ENCODE data around the gene GSK3B. TPM values are rescaled to one million over a fixed set of nuclear protein-coding genes. Genes with fewer than 3 reads are reported as not detected.
A peak's percentile ranks its signal among the peaks of the same experiment; 100 is the strongest.

GSK3B gene
- total RNA-seq, 1 donor from 2014 or later: 35.7 TPM

DNA sequence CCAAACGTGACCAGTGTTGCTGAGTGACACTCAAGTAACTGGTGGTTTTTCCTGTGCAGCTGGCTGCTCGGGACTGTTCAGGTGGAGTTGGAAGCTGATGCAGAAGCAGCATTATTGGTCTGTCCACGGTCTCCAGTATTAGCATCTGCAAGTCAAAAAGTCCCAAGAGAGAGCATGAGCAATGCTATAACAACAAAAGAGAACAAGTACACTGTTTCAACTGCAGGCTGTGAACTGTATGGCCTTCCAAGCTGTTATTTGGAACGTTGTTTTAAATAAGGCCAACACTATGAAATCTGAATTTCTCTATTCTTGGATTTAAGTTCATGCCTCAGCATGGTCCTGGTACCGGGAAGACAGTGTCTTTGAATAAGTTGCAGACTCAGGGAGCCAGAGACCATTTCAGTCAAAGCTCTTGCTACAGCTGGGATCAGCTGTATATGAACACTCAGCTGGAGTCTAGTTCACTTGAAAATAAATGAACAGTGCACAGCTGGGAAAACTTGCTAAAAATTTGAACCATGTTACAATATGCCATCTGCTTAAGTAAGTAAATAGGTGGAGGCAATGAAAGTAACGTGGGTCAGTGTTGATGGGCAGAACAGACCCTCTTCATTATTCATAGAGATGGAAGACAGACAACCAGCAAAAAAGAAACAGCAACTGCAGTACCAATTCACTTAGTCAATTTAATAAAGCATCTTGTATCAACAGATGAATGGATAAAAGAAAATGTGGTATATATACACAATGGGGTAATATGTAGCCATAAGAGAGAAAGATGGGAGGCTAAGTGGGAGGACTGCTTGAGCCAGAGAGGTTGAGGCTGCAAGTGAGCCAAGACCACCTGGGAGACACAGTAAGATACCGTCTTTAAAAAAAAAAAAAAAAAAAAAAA is 267.3 kb downstream of the GSK3B start:
- Mint-ChIP-seq H3K9me3 (no peaks in the 10 kb centered on the region), H3K4me3 (ENCODE audit: low read depth) (no peak overlapping the region), H3K27ac (no peak overlapping the region), H3K36me3 (ENCODE audit: low read depth) (peaks cover 13% of the 10 kb centered on the region), H3K27me3 (ENCODE audit: low read depth) (no peaks in the 10 kb centered on the region), H3K4me1 (ENCODE audit: low read depth) (no peaks in the 10 kb centered on the region)
- DNase-seq (ENCODE audit: low spot score): no peak
- intact Hi-C loops (cut with micrococcal nuclease): no loop called here

DNA sequence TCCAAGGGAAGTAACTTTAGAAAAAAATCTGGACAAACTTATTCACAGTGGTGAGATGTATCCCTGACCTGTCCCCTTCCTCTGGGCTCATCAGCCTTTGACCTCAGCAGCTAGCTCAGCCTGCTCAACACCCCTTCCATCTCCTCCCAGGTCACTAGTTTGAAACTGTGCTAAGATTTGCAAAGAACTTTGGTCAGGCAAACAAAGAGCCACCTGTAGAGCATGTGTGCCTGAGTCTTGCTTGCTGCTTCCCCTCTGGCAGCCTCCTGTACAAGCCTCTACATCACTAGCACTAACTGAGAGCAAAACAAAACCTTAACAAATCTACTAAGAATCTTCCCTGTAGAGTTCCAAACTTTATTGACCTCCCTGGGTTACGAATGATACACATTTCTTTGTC is 268.4 kb downstream of the GSK3B start:
- Mint-ChIP-seq H3K27me3 (ENCODE audit: low read depth) (no peaks in the 10 kb centered on the region), H3K9me3 (no peaks in the 10 kb centered on the region), H3K4me1 (ENCODE audit: low read depth) (no peaks in the 10 kb centered on the region), H3K4me3 (ENCODE audit: low read depth) (no peak overlapping the region), H3K36me3 (ENCODE audit: low read depth) (peaks cover 13% of the 10 kb centered on the region), H3K27ac (no peak overlapping the region)
- intact Hi-C loops (cut with micrococcal nuclease): no loop called here
- DNase-seq (ENCODE audit: low spot score): no peak

DNA sequence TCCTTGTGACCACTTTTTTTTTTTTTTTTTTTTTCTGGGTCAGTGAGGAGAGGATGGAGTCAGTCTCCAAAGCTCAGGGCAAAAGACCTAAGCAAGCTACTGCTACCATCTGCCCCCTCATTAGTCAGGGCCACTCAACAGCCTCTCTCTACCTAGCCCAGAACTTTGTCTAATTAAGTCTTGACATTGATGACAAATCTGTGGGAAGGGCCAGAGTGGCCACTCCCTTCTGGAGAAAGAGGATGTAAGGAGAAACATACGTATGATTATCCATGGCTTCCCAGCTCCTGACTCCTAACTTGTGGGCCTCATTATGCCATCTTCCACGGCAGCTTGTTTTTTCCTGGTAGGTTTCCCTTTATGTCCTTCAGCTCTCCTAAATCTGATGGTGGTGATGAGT is 274.4 kb downstream of the GSK3B start:
- intact Hi-C loops (cut with micrococcal nuclease): no loop called here
- Mint-ChIP-seq H3K9me3 (no peaks in the 10 kb centered on the region), H3K27ac (no peak overlapping the region), H3K27me3 (ENCODE audit: low read depth) (no peaks in the 10 kb centered on the region), H3K4me3 (ENCODE audit: low read depth) (no peak overlapping the region), H3K36me3 (ENCODE audit: low read depth) (peaks cover under 1% of the 10 kb centered on the region), H3K4me1 (ENCODE audit: low read depth) (peaks cover 1% of the 10 kb centered on the region)
- DNase-seq (ENCODE audit: low spot score): no peak

DNA sequence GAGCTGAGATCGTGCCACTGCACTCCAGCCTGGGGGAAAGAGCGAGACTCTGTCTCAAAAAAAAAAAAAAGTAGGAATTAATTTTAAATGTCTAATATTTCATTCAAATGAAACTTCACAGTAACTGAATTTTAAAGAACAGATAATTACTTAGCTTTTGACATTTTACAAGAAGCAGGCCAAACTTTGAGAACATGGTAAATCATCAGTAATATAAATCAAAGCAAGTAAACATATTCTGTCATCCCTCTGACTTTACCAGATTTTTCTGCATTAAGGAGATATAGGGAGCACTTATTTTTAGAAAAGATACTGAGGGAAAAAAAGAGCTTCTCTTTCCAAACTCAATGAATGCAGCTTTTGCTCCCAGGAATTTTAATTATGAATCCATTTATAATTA is 275.3 kb downstream of the GSK3B start:
- H3K9me3 Mint-ChIP-seq: no peaks in the 10 kb centered on the region
- H3K4me3 Mint-ChIP-seq (ENCODE audit: low read depth): no peak overlapping the region
- H3K27ac Mint-ChIP-seq: no peak overlapping the region
- intact Hi-C loops (cut with micrococcal nuclease): no loop called here
- peaks cover 4% of the 10 kb centered on the region for H3K27me3 Mint-ChIP-seq (ENCODE audit: low read depth)
- peaks cover 1% of the 10 kb centered on the region for H3K4me1 Mint-ChIP-seq (ENCODE audit: low read depth)
- no peak for DNase-seq (ENCODE audit: low spot score)
- no peaks in the 10 kb centered on the region for H3K36me3 Mint-ChIP-seq (ENCODE audit: low read depth)

DNA sequence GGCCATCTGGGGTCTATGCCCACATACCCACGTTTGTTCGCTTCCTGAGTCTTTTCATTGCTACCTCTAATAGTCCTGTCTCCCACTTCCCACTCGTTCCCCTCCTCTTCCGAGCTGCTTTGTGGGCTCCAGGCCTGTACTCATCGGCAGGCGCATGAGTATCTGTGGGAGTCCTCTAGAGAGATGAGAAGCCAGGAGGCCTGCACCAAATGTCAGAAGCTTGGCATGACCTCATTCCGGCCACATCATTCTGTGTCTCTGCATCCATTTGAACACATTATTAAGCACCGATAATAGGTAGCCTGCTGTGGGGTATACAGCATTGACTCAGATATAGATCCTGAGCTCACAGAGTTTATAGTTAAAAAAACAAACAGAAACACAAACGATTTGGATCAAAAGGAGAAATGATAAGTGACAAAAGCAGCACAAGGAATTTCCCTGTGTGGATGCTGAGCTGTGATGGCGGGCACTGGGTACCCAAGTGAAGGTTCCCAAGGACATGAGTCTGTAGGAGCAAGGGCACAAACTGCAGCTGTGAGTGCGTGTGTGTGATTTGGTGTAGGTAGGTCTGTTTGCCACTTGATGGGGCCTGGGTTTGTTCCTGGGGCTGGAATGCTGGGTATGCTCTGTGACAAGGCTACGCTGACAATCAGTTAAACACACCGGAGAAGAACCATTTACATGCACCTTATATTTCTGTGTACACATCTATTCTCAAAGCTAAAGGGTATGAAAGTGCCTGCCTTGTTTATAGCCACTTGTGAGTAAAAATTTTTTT is 276.5 kb downstream of the GSK3B start:
- H3K27me3 Mint-ChIP-seq (ENCODE audit: low read depth): peaks cover 4% of the 10 kb centered on the region
- intact Hi-C loops (cut with micrococcal nuclease): no loop called here
- no peaks in the 10 kb centered on the region for H3K36me3 Mint-ChIP-seq (ENCODE audit: low read depth)
- no peak for DNase-seq (ENCODE audit: low spot score)
- H3K4me3 Mint-ChIP-seq (ENCODE audit: low read depth): no peak overlapping the region
- peaks cover 1% of the 10 kb centered on the region for H3K4me1 Mint-ChIP-seq (ENCODE audit: low read depth)
- no peak overlapping the region for H3K27ac Mint-ChIP-seq
- no peaks in the 10 kb centered on the region for H3K9me3 Mint-ChIP-seq

DNA sequence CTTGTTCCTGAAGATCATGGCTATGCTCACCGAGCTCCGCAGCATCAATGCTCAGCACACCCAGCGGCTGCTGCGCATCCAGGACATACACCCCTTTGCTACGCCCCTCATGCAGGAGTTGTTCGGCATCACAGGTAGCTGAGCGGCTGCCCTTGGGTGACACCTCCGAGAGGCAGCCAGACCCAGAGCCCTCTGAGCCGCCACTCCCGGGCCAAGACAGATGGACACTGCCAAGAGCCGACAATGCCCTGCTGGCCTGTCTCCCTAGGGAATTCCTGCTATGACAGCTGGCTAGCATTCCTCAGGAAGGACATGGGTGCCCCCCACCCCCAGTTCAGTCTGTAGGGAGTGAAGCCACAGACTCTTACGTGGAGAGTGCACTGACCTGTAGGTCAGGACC is 277.2 kb downstream of the GSK3B start:
- H3K4me1 Mint-ChIP-seq (ENCODE audit: low read depth): peaks cover 1% of the 10 kb centered on the region

DNA sequence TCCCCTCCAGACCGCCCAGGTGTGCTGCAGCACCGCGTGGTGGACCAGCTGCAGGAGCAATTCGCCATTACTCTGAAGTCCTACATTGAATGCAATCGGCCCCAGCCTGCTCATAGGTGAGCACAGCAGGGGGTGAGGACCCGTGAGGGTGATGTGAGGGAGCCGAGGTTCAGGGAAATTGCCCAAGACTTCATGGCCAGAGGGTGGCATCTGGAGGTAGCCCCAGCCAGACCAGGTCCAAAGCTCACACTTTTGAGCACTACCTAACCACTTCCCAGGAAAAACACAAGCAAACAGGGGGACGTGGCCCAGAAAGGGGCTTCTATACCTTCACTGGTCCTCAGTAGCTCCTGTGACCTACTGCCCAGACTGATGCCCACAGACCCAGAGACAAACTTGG is 278.5 kb downstream of the GSK3B start:
- no peak overlapping the region for H3K4me3 Mint-ChIP-seq (ENCODE audit: low read depth)

More for the DNA sequence above, 277.2 kb downstream of the GSK3B start:
- Mint-ChIP-seq H3K27me3 (ENCODE audit: low read depth) (peaks cover 4% of the 10 kb centered on the region), H3K9me3 (no peaks in the 10 kb centered on the region), H3K4me3 (ENCODE audit: low read depth) (no peak overlapping the region), H3K27ac (no peak overlapping the region), H3K36me3 (ENCODE audit: low read depth) (no peaks in the 10 kb centered on the region)
- intact Hi-C loops (cut with micrococcal nuclease): no loop called here
- DNase-seq (ENCODE audit: low spot score): no peak

DNA sequence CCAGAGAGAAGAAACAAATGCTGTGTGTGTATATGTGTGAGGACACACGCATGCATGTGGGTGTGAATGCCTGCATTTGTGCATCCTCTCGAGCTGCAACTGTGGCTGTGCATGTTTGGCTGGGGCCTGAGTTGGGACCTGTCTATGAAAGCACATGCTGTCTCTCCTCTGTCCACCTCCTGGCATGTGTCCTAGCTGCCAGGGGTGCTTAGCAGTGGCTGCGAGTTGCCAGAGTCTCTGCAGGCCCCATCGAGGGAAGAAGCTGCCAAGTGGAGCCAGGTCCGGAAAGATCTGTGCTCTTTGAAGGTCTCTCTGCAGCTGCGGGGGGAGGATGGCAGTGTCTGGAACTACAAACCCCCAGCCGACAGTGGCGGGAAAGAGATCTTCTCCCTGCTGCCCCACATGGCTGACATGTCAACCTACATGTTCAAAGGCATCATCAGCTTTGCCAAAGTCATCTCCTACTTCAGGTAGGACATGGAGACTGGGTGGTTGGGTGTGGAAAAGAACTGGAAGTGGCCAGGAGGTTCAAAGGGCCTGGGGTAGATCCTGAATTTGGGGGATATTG is 281.7 kb downstream of the GSK3B start:
- H3K36me3 Mint-ChIP-seq (ENCODE audit: low read depth): no peaks in the 10 kb centered on the region
- peaks cover 4% of the 10 kb centered on the region for H3K27me3 Mint-ChIP-seq (ENCODE audit: low read depth)
- H3K4me1 Mint-ChIP-seq (ENCODE audit: low read depth): peaks cover 6% of the 10 kb centered on the region
- no peak for DNase-seq (ENCODE audit: low spot score)
- intact Hi-C loops (cut with micrococcal nuclease): no loop called here
- no peaks in the 10 kb centered on the region for H3K9me3 Mint-ChIP-seq
- H3K4me3 Mint-ChIP-seq (ENCODE audit: low read depth): no peak overlapping the region
- H3K27ac Mint-ChIP-seq: no peak overlapping the region

More for the DNA sequence above, 278.5 kb downstream of the GSK3B start:
- Mint-ChIP-seq H3K27me3 (ENCODE audit: low read depth) (peaks cover 4% of the 10 kb centered on the region), H3K4me1 (ENCODE audit: low read depth) (peaks cover 1% of the 10 kb centered on the region), H3K27ac (no peak overlapping the region), H3K36me3 (ENCODE audit: low read depth) (no peaks in the 10 kb centered on the region), H3K9me3 (no peaks in the 10 kb centered on the region)
- DNase-seq (ENCODE audit: low spot score): no peak
- intact Hi-C loops (cut with micrococcal nuclease): no loop called here

DNA sequence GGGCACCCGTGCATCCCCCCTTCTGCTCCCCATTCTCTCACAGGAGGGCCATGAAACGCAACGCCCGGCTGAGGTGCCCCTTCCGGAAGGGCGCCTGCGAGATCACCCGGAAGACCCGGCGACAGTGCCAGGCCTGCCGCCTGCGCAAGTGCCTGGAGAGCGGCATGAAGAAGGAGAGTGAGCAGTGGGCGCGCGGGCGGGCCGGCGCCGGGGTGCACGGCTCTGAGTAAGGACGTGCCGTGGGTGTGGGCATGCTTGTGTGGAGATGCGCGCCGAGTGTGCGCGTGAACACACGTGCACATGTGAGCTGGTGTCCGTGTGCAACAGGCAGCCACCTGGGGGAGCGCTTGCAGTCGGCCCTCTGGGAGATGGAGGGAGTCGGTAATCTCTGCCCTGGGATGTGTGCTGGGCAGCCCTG is 284.2 kb downstream of the GSK3B start:
- H3K27me3 Mint-ChIP-seq (ENCODE audit: low read depth): peaks cover 11% of the 10 kb centered on the region

DNA sequence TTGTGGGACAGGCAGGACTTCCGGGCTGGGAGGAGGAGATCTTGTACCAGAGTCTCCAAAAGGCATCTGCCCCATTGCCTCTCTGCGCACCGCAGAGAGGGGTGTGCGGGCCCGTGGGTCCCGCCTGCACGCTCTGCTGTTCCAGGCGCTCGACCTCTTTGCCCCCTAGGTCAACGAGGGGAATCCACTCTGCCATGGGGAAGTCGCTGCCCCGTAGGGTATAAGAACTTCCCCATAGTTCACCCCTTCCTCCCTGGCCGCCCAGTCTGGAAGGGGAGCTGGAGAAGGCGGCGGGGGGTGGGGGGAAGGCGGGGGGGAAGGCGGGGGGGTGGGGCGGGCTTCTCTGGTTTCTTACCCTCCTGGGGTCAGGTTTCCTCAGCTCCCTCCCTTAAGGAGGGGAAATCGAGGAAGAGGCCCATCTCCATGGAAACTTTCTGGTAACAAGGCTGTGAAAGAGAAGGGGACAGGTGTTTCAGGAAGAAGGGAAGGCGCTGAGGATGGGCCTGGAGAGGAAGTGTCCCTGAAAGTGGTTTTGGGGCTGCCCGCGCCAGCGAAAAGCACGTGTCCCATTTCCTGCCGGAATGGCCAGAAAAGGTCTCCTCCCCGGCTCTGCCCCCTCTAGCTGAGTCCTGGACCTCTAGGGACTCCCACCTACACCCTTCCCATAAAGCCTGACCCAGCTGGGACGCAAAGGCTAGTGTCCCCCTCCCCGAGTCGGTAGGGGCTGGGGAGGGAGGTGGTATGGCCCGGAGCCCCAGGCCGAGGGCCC is 284.8 kb downstream of the GSK3B start:
- intact Hi-C loops (cut with micrococcal nuclease): no loop called here
- Mint-ChIP-seq H3K27ac (no peak overlapping the region), H3K4me1 (ENCODE audit: low read depth) (peaks cover 6% of the 10 kb centered on the region), H3K36me3 (ENCODE audit: low read depth) (no peaks in the 10 kb centered on the region), H3K9me3 (no peaks in the 10 kb centered on the region), H3K27me3 (ENCODE audit: low read depth) (peaks cover 14% of the 10 kb centered on the region), H3K4me3 (ENCODE audit: low read depth) (peak overlapping the region; percentile 71)
- DNase-seq (ENCODE audit: low spot score): no peak

More for the DNA sequence above, 284.2 kb downstream of the GSK3B start:
- Mint-ChIP-seq H3K9me3 (no peaks in the 10 kb centered on the region), H3K4me3 (ENCODE audit: low read depth) (peak overlapping the region; percentile 71), H3K36me3 (ENCODE audit: low read depth) (no peaks in the 10 kb centered on the region), H3K27ac (peak overlapping the region; percentile 64), H3K4me1 (ENCODE audit: low read depth) (peaks cover 6% of the 10 kb centered on the region)
- intact Hi-C loops (cut with micrococcal nuclease): no loop called here
- peak; percentile 16 for DNase-seq (ENCODE audit: low spot score)

DNA sequence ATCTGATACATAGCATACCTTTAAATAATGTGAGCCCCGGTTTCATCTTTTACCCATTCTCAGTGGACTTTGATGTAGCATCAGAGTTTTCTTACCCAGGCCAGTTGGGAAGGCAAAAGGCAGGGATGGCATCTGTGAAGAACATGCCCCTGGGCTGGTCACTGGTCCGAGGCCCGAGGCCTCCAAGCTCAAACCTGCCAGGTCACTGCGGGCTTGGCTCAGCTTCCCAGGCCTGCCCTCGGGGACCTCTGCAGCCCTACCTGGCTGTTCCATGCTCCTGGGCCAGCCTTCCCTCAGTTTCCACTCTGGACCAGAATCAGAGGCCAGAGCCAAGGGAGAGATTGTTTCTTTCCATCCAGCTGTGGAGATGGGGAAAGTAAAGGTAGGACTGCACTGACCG is 285.4 kb downstream of the GSK3B start:
- Mint-ChIP-seq H3K27ac (no peak overlapping the region), H3K9me3 (no peaks in the 10 kb centered on the region), H3K4me1 (ENCODE audit: low read depth) (peaks cover 6% of the 10 kb centered on the region), H3K36me3 (ENCODE audit: low read depth) (no peaks in the 10 kb centered on the region), H3K4me3 (ENCODE audit: low read depth) (no peak overlapping the region), H3K27me3 (ENCODE audit: low read depth) (peaks cover 12% of the 10 kb centered on the region)
- intact Hi-C loops (cut with micrococcal nuclease): no loop called here
- DNase-seq (ENCODE audit: low spot score): no peak

DNA sequence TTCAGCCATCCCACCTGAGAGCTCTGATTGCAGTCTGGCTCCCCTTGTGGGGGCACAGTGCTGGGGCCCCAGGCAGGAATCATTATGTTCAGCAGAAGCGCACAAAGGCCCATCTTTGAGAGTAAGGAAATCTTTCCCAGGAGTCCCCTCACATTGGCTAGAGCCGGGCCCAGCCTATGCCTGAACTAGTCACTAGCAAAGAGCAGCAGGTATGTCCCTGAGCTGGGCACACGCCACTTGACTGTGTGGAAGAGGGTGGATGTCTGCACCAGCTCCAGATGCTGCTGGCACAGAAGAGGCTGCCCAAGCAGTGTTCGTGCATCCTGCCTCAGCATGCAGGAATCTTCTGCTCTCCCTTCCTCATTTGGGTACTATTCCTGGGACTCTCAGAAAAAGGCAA is 286.0 kb downstream of the GSK3B start:
- no peaks in the 10 kb centered on the region for H3K36me3 Mint-ChIP-seq (ENCODE audit: low read depth)
- peaks cover 6% of the 10 kb centered on the region for H3K4me1 Mint-ChIP-seq (ENCODE audit: low read depth)
- no peak overlapping the region for H3K4me3 Mint-ChIP-seq (ENCODE audit: low read depth)
- intact Hi-C loops (cut with micrococcal nuclease): no loop called here
- no peaks in the 10 kb centered on the region for H3K9me3 Mint-ChIP-seq
- peaks cover 12% of the 10 kb centered on the region for H3K27me3 Mint-ChIP-seq (ENCODE audit: low read depth)
- H3K27ac Mint-ChIP-seq: no peak overlapping the region
- DNase-seq (ENCODE audit: low spot score): no peak

All from activated T-helper 2 cell treated with anti-CD3 and anti-CD28 coated beads, Interferon-gamma antibody, Interleukin-2, Interleukin-4, amounts not matched to agents 10 μg/mL and 5 μg/mL and 100 μg/mL, durations not matched to agents 14 hours and 24 hours and 36 hours (primary cell).